GM12878 (cell line): Measurements from ENCODE around the gene HLX.

ENCODE experiments used
- BHLHE40 ChIP-seq, 2 experiments: fragments of 450-650 bp in 1 of 2; IDR thresholded peaks; 2 replicates each; pipeline ENCODE4 v1.6.1; 2011 to 2017; ENCODE audit warnings: low read depth in 2 of 2, borderline replicate concordance in 1 of 2, improper control_type of control experiment in 1 of 2, low read length in 1 of 2, mild to moderate bottlenecking in 1 of 2
- CHD2 ChIP-seq: IDR thresholded peaks from 2 replicates; pipeline ENCODE4 v1.6.1; 2011; ENCODE audit warnings: low read depth, low read length, improper control_type of control experiment, borderline replicate concordance
- EP300 ChIP-seq, 2 experiments: fragments of 150-350 bp in 1 of 2; IDR thresholded peaks; 2 replicates each; pipeline ENCODE4 v1.6.1; 2011 to 2012; ENCODE audit warnings: low read depth in 2 of 2, low read length in 2 of 2, borderline replicate concordance in 1 of 2, improper control_type of control experiment in 1 of 2, inconsistent platforms in 1 of 2; ENCODE audit not compliant: control insufficient read depth in 1 of 2
- POLR2A ChIP-seq: IDR thresholded peaks from 2 replicates; pipeline ENCODE4 v1.6.1; 2011; ENCODE audit warnings: low read depth, mild to moderate bottlenecking, low read length
- YY1 ChIP-seq: IDR thresholded peaks from 2 replicates; pipeline ENCODE4 v1.6.1; 2011; ENCODE audit warnings: low read depth, mild to moderate bottlenecking, low read length

DNA sequence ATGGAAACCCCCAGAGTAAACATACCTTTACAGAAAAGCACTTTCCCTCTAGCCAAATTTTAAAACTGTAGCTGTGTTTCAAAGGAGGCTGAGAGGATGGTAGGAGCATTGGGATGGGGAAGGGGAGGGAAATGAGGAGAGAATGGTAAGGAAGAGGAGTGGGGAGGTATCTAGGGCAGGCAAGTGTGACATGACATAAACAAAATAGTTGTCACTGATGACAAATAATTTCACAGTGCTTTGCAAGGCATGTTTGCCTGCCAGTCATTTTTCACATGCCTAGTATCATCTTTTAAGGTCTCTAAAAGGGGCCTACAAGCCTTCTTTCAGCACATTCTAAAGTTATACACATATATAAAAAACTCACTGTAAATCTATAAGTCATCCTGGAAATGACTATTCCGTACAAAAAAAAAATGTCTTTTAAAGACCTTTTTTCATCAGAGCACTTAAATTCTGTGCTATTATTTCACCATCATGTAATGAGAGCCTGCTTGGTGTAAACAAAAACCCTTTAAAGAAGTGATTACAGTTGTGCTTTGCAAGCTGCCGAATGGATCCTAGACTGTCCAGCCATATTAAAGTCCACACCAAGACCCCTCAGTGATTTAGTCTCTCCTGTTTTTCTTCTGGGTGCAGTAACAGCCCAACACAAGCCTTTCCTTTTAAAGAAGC, 38.4 kb downstream of the HLX start:
- TF ChIP-seq YY1, result no peak
- TF ChIP-seq BHLHE40 (IDR thresholded peaks at IDR 0.05; ENCODE audit: borderline replicate concordance in 1 of 2, low read depth in 2 of 2, low read length in 1 of 2), result no peak
- no peak for TF ChIP-seq CHD2
- no peak for TF ChIP-seq EP300 (IDR thresholded peaks at IDR 0.05; ENCODE audit: borderline replicate concordance in 1 of 2, control insufficient read depth in 1 of 2, low read depth in 2 of 2, low read length in 2 of 2)
- no peak for TF ChIP-seq POLR2A
